A673 (cell line): ENCODE results near the gene MEF2C. TPM values are rescaled to one million over a fixed set of nuclear protein-coding genes. Genes with fewer than 3 reads are reported as not detected.

Source experiments
- BruUV-seq: library from RNA; stranded (reverse); fragments of 400-500 nt; replicated peaks from 2 replicates; lab custom pipeline; 2021; lab: Mats Ljungman, UMichigan
- CTCF ChIA-PET: fragments of 300-600 bp; sonication (Branson Sonifier 250); formaldehyde crosslinking; loops from one replicate; lab custom pipeline; 2022; ENCODE audit warnings: antibody characterized with exemption; lab: Charles Lee
- POLR2A ChIA-PET: fragments of 300-600 bp; sonication (Branson Sonifier 250); formaldehyde crosslinking; loops from one replicate; lab custom pipeline; 2022; ENCODE audit warnings: antibody characterized with exemption; ENCODE audit not compliant: low non-redundant PET; lab: Charles Lee
- DNase-seq: peaks from one replicate; pipeline ENCODE4 v3.0.0-alpha.2; 2015; ENCODE audit warnings: low spot score
- H3K27ac ChIP-seq: fragments of 200-600 bp; sonication (generic); 2 replicates; pipeline ENCODE4 v1.5.1; 2016; ENCODE audit warnings: mixed run types, low read depth, mild to moderate bottlenecking, mixed read lengths, antibody characterized with exemption, low read length; ENCODE audit not compliant: poor library complexity, severe bottlenecking
- H3K27me3 ChIP-seq: fragments of 200-600 bp; sonication (generic); replicated peaks from 2 replicates; pipeline ENCODE4 v1.6.1; 2017; ENCODE audit warnings: mixed run types, low read depth, mild to moderate bottlenecking, mixed read lengths, antibody characterized with exemption, low read length; ENCODE audit not compliant: insufficient read depth, poor library complexity
- H3K36me3 ChIP-seq: fragments of 200-600 bp; sonication (generic); 2 replicates; pipeline ENCODE4 v1.6.1; 2016; ENCODE audit warnings: mixed run types, mild to moderate bottlenecking, mixed read lengths, antibody characterized with exemption, low read length; ENCODE audit not compliant: insufficient read depth, poor library complexity, severe bottlenecking
- H3K4me1 ChIP-seq: fragments of 200-600 bp; sonication (generic); 2 replicates; pipeline ENCODE4 v1.6.1; 2017; ENCODE audit warnings: mixed run types, mild to moderate bottlenecking, mixed read lengths, antibody characterized with exemption, low read length; ENCODE audit not compliant: insufficient read depth, poor library complexity, severe bottlenecking
- H3K4me3 ChIP-seq: fragments of 200-600 bp; sonication (generic); 2 replicates; pipeline ENCODE4 v1.5.1; 2016; ENCODE audit warnings: low read depth, mixed run types, mild to moderate bottlenecking, mixed read lengths, low read length; ENCODE audit not compliant: poor library complexity, severe bottlenecking
- H3K9me3 ChIP-seq: fragments of 200-600 bp; sonication (generic); 2 replicates; pipeline ENCODE4 v1.6.1; 2016; ENCODE audit warnings: mixed run types, low read depth, mild to moderate bottlenecking, mixed read lengths, antibody characterized with exemption, low read length; ENCODE audit not compliant: poor library complexity, severe bottlenecking
- EZH2 ChIP-seq: fragments of 200-600 bp; sonication (generic); IDR thresholded peaks from 2 replicates; pipeline ENCODE4 v1.6.1; 2017; ENCODE audit warnings: borderline replicate concordance, low read depth, mild to moderate bottlenecking, mixed read lengths, antibody characterized with exemption, low read length; ENCODE audit not compliant: poor library complexity, severe bottlenecking
- intact Hi-C: fragments of 100-400 bp; cut with micrococcal nuclease; formaldehyde crosslinking; loops from one replicate; pipeline ENCODE4 v1.10.0; 2022; ENCODE audit not compliant: unreplicated experiment
- total RNA-seq: library from RNA; stranded (reverse); gene quantifications from 2 replicates; pipeline ENCODE4 v1.2.3, GENCODE V29; 2021
- TF ChIP-seq, protein P1 (sequence below): fragments of 300-800, 200-600 bp; sonication (generic); conservative IDR thresholded peaks from 2 replicates; pipeline ENCODE4 v1.5.1; 2017; ENCODE audit warnings: low read depth, mild to moderate bottlenecking, antibody characterized with exemption, low read length, moderate library complexity, mixed read lengths

Gene MEF2C
- total RNA-seq, 1 experiment from 2014 or later: 2.0 TPM

DNA sequence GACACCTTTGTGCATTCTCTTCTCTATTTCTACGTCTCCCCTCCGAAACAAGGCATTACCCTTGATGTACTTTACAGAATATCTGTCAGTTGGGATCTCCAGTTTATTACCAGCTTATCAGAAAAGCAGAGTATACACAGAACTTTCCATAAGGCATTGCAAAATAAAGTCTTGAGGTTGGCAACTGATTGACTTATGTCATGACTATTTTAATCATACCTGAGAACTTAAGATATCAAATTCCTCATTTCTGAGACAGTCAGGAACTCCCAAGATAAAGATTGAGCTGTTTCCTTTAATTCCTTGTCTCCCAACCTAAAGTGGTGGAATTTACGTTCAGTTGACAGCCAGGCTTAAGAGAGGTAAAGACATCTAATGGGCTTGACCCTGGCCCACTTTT is 110.9 kb downstream of the MEF2C start:
- Histone ChIP-seq H3K9me3 (no peaks in the 10 kb centered on the region), H3K4me1 (no peaks in the 10 kb centered on the region), H3K27me3 (no peaks in the 10 kb centered on the region), H3K36me3 (no peaks in the 10 kb centered on the region), H3K4me3 (no peak overlapping the region), H3K27ac (no peak overlapping the region)
- intact Hi-C loops: no loop called here
- TF ChIP-seq, protein P1, sequence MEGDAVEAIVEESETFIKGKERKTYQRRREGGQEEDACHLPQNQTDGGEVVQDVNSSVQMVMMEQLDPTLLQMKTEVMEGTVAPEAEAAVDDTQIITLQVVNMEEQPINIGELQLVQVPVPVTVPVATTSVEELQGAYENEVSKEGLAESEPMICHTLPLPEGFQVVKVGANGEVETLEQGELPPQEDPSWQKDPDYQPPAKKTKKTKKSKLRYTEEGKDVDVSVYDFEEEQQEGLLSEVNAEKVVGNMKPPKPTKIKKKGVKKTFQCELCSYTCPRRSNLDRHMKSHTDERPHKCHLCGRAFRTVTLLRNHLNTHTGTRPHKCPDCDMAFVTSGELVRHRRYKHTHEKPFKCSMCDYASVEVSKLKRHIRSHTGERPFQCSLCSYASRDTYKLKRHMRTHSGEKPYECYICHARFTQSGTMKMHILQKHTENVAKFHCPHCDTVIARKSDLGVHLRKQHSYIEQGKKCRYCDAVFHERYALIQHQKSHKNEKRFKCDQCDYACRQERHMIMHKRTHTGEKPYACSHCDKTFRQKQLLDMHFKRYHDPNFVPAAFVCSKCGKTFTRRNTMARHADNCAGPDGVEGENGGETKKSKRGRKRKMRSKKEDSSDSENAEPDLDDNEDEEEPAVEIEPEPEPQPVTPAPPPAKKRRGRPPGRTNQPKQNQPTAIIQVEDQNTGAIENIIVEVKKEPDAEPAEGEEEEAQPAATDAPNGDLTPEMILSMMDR: no peak
- no peak for TF ChIP-seq EZH2
- no TSS peak for BruUV-seq
- ChIA-PET CTCF (no interaction called here), POLR2A (no interaction called here)
- no peak for DNase-seq

DNA sequence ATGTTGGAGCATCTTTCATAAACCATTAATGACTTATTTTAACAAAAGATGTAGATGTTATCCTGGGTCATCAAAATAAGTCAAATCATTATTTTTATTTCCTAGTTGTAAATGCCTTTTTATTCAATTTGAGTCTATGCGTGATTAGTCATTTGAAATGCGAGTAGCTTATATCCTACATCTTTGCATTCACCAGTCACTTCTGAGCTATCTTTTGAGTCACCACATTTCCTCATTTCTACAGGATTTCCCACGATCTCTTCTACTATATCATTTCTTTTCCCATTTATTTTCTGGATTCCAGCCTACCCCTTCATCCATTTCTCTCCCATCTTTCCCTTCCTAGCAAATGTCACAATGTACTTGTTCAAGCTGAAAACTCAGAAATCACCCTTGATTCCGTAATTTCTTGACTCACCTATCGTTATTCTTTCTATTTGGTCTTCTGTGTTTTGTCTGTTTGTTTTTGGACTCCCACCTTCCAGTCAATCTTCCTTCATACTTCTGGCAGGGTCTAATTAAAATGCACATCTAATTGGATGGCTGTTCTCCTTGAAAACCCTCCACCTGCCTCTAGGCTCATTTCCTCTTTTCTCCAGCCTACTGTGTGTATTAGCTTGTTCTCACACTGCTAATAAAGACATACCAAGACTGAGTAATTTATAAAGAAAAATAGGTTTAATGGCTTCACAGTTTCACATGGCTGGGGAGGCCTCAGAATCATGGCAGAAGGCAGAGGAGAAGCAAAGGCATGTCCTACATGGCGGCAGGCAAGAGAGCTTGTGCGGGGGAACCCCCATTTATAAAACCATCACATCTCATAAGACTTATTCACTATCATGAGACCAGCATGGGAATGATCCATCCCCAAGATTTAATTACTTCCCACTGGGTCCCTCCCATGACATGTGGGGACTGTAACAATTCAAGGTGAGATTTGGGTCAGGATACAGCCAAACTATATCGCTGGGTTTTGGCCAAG is 112.4 kb downstream of the MEF2C start:
- BruUV-seq: no TSS peak
- TF ChIP-seq, protein P1: no peak
- TF ChIP-seq EZH2: no peak
- ChIA-PET CTCF (no interaction called here), POLR2A (no interaction called here)
- no peaks in the 10 kb centered on the region for H3K27me3 ChIP-seq
- H3K36me3 ChIP-seq: no peaks in the 10 kb centered on the region
- no peak overlapping the region for H3K27ac ChIP-seq
- H3K9me3 ChIP-seq: no peaks in the 10 kb centered on the region
- H3K4me1 ChIP-seq: no peaks in the 10 kb centered on the region
- DNase-seq: no peak
- intact Hi-C loops: no loop called here
- no peak overlapping the region for H3K4me3 ChIP-seq

DNA sequence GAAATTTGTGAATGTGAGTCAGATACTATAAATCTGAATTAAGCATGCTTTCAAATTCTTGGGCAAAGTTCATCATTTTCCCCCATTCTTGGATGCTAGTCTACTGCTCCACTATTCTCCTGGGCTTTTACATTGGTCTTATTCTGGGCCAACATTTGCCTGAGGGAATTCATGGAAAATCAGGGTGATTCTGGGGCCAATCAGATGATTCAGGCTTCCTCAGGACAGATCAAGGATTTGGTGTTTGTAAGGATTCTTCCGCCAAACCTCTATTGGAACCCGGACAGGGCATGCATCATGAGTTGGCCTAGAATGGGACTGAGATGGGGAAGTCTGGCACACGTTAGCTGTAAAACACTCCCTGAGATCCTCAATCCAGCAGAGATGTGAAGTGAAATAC is 113.8 kb downstream of the MEF2C start:
- no peak overlapping the region for H3K4me3 ChIP-seq
- CTCF ChIA-PET: no interaction called here
- DNase-seq: no peak
- no peaks in the 10 kb centered on the region for H3K4me1 ChIP-seq
- no peaks in the 10 kb centered on the region for H3K27me3 ChIP-seq
- intact Hi-C loops: no loop called here
- POLR2A ChIA-PET: no interaction called here
- no peaks in the 10 kb centered on the region for H3K9me3 ChIP-seq
- TF ChIP-seq, protein P1: no peak
- no peak for TF ChIP-seq EZH2
- H3K36me3 ChIP-seq: no peaks in the 10 kb centered on the region
- H3K27ac ChIP-seq: no peak overlapping the region
- BruUV-seq: no TSS peak
